ENCODE measurements around the gene C9orf40. TPM values are rescaled to one million over a fixed set of nuclear protein-coding genes. Genes with fewer than 3 reads are reported as not detected.

Gene C9orf40
- polyA plus RNA-seq, 3 donors: 0.44 to 1.1 (median 0.47) TPM

DNA sequence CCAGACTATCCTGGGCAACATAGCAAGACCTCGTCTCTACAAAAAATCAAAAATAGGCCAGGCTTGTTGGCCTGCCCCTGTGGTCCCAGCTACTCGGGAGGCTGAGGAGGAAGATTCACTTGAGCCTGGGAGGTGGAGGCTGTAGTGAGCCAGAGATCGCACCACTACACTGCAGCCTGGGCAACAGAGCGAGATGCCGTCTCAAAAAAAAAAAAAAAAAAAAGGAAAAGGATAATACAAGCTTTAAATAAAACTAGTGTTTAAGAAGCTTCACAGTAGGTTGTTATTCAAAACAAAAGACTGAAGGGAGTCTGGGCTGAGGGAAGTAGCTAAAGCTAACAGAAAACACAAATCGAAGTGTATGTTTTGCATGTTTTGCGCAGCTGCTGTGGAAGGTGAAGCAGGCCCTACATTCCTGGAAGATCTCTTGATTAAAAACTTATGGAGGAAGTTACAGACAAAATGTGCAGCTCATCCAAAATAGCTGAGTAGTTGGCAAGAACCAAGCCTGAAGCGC lies 581 bp upstream of the C9orf40 start:
- Histone ChIP-seq H3K9ac (ENCODE audit: insufficient read depth, low read length, poor library complexity, severe bottlenecking) (peak overlapping the region; percentile 96), H3K4me2 (replicated peaks; ENCODE audit: extremely low read depth, low read length, poor library complexity, severe bottlenecking) (peak overlapping the region; percentile 67), H3K36me3 (replicated peaks in 1 of 2; ENCODE audit: control insufficient read depth in 1 of 2, insufficient read depth in 2 of 2, low read length in 2 of 2) (no peaks in the 10 kb centered on the region), H3K4me3 (replicated peaks in 1 of 3; ENCODE audit: low read depth in 2 of 3, low read length in 3 of 3) (peak overlapping the region; percentile 78 to 91 (median 81)), H3K27me3 (ENCODE audit: control insufficient read depth in 2 of 2, insufficient read depth in 2 of 2, low read length in 2 of 2) (no peaks in the 10 kb centered on the region), H3K9me3 (replicated peaks in 1 of 2; ENCODE audit: control insufficient read depth in 1 of 2, insufficient read depth in 1 of 2, low read length in 2 of 2) (no peaks in the 10 kb centered on the region), H4K20me1 (ENCODE audit: insufficient read depth, low read length) (no peaks in the 10 kb centered on the region), H2AFZ (ENCODE audit: insufficient read depth, low read depth, low read length, poor library complexity, severe bottlenecking) (peak overlapping the region; percentile 99), H3K4me1 (ENCODE audit: control insufficient read depth in 1 of 2, insufficient read depth in 2 of 2, low read length in 2 of 2) (peaks cover 9 to 17% of the 10 kb centered on the region in 2 donors), H3K79me2 (ENCODE audit: insufficient read depth, low read length) (no peaks in the 10 kb centered on the region), H3K27ac (ENCODE audit: low read depth in 1 of 2, low read length in 2 of 2) (peak overlapping the region in 1 of 2 donors; percentile 93)
- intact Hi-C loops (cut with micrococcal nuclease): loop anchor here in 1 of 2 donors (10.0 kb wide), 1 partner anchor 72 kb away; the partner anchor contains the start of gene CARNMT1
- Mint-ChIP-seq H3K4me1 (peaks cover 23% of the 10 kb centered on the region), H3K27ac (peak overlapping the region in 6 of 7 donors; percentile 57 to 89 (median 78)), H3K9me3 (peaks cover 0 to 2% (median 0%) of the 10 kb centered on the region in 7 donors), H3K27me3 (ENCODE audit: low read depth in 3 of 3) (peaks cover 0 to 3% (median 2%) of the 10 kb centered on the region in 3 donors), H3K36me3 (no peaks in the 10 kb centered on the region), H3K4me3 (peak overlapping the region; percentile 86 to 91)
- no peak for DNase-seq
- TF ChIP-seq, protein P1, sequence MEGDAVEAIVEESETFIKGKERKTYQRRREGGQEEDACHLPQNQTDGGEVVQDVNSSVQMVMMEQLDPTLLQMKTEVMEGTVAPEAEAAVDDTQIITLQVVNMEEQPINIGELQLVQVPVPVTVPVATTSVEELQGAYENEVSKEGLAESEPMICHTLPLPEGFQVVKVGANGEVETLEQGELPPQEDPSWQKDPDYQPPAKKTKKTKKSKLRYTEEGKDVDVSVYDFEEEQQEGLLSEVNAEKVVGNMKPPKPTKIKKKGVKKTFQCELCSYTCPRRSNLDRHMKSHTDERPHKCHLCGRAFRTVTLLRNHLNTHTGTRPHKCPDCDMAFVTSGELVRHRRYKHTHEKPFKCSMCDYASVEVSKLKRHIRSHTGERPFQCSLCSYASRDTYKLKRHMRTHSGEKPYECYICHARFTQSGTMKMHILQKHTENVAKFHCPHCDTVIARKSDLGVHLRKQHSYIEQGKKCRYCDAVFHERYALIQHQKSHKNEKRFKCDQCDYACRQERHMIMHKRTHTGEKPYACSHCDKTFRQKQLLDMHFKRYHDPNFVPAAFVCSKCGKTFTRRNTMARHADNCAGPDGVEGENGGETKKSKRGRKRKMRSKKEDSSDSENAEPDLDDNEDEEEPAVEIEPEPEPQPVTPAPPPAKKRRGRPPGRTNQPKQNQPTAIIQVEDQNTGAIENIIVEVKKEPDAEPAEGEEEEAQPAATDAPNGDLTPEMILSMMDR (IDR thresholded peaks at IDR 0.05): no peak
- 65% methylated on average over 3 of the region's 8 CpGs for WGBS (ENCODE audit: insufficient coverage)

DNA sequence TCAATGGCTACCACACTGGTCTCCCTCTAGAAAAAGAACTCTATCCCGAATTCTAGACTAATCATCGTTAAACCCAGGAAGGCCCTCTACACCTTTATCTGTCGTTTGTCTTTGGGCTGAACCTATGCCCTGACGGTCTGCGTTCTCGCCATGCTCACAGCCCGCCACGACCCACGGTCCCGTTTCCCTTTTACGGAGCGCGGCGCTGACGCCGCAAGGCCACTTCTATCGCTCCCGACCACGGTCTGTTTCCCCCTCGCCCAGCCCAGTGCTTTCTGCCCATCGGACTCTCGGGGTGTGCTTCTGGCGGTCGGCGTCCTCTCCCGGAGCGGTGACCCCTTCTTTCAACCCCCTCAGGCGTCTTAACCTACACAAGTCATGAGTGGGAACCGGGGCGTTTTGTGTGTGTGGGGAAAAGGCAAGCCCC lies 974 bp downstream of the C9orf40 start:
- H3K27me3 Mint-ChIP-seq (ENCODE audit: low read depth in 3 of 3): peaks cover 0 to 3% (median 2%) of the 10 kb centered on the region in 3 donors

More for the DNA sequence above, 974 bp downstream of the C9orf40 start:
- peak overlapping the region; percentile 98 to 99 for H3K4me3 Mint-ChIP-seq
- H3K9me3 Mint-ChIP-seq: peaks cover 0 to 2% (median 0%) of the 10 kb centered on the region in 7 donors
- DNase-seq: peak; percentile 42 to 51 (median 43)
- Histone ChIP-seq H4K20me1 (ENCODE audit: insufficient read depth, low read length) (no peaks in the 10 kb centered on the region), H2AFZ (ENCODE audit: insufficient read depth, low read depth, low read length, poor library complexity, severe bottlenecking) (peak overlapping the region; percentile 99), H3K9ac (ENCODE audit: insufficient read depth, low read length, poor library complexity, severe bottlenecking) (peak overlapping the region; percentile 96), H3K4me2 (replicated peaks; ENCODE audit: extremely low read depth, low read length, poor library complexity, severe bottlenecking) (peak overlapping the region; percentile 67), H3K79me2 (ENCODE audit: insufficient read depth, low read length) (no peaks in the 10 kb centered on the region), H3K27ac (ENCODE audit: low read depth in 1 of 2, low read length in 2 of 2) (peak overlapping the region in 1 of 2 donors; percentile 93), H3K36me3 (replicated peaks in 1 of 2; ENCODE audit: control insufficient read depth in 1 of 2, insufficient read depth in 2 of 2, low read length in 2 of 2) (no peaks in the 10 kb centered on the region), H3K4me1 (ENCODE audit: control insufficient read depth in 1 of 2, insufficient read depth in 2 of 2, low read length in 2 of 2) (peaks cover 9 to 17% of the 10 kb centered on the region in 2 donors), H3K27me3 (ENCODE audit: control insufficient read depth in 2 of 2, insufficient read depth in 2 of 2, low read length in 2 of 2) (no peaks in the 10 kb centered on the region), H3K4me3 (replicated peaks in 1 of 3; ENCODE audit: low read depth in 2 of 3, low read length in 3 of 3) (peak overlapping the region; percentile 78 to 91 (median 81)), H3K9me3 (replicated peaks in 1 of 2; ENCODE audit: control insufficient read depth in 1 of 2, insufficient read depth in 1 of 2, low read length in 2 of 2) (no peaks in the 10 kb centered on the region)
- H3K27ac Mint-ChIP-seq: peak overlapping the region in 6 of 7 donors; percentile 76 to 96 (median 88)
- H3K4me1 Mint-ChIP-seq: peaks cover 23% of the 10 kb centered on the region
- TF ChIP-seq, protein P1 (IDR thresholded peaks at IDR 0.05): no peak
- WGBS (ENCODE audit: insufficient coverage): 0% methylated on average over 20 of the region's 30 CpGs
- intact Hi-C loops (cut with micrococcal nuclease): loop anchor here in 1 of 2 donors (10.0 kb wide), 1 partner anchor 73 kb away; the partner anchor contains the start of gene CARNMT1
- peaks cover 2 to 3% of the 10 kb centered on the region in 2 donors for H3K36me3 Mint-ChIP-seq
